H1 (cell line): ENCODE results near the gene NR4A3. TPM values are rescaled to one million over a fixed set of nuclear protein-coding genes. Genes with fewer than 3 reads are reported as not detected.

Source experiments
- CTCF ChIA-PET: fragments of 300-600 bp; sonication (Branson Sonifier 250); formaldehyde crosslinking; loops from one replicate; lab custom pipeline; 2021; ENCODE audit not compliant: partially characterized antibody; lab: Charles Lee
- POLR2A ChIA-PET: fragments of 300-600 bp; sonication (Branson Sonifier 250); formaldehyde crosslinking; loops from one replicate; lab custom pipeline; 2021; ENCODE audit warnings: inconsistent platforms; ENCODE audit not compliant: partially characterized antibody; lab: Charles Lee
- DNase-seq, 2 experiments: peaks; one replicate each; pipeline versions ENCODE4 v3.0.0 to v3.0.0-alpha.2; 2010 to 2022; ENCODE audit warnings: low spot score in 2 of 2, low read depth in 1 of 2, mixed read lengths in 1 of 2
- FAIRE-seq: peaks from 2 replicates; lab custom pipeline; 2011; peaks lifted over from hg19 to GRCh38; lab: Jason Lieb, UNC
- H2AFZ ChIP-seq: 2 replicates; pipeline ENCODE4 v1.8.1; 2012; ENCODE audit warnings: low read length, inconsistent platforms
- H2AK5ac ChIP-seq: 2 replicates; pipeline ENCODE4 v1.6.1; 2013; ENCODE audit warnings: low read depth, low read length
- H2BK120ac ChIP-seq: replicated peaks from 2 replicates; pipeline ENCODE3; 2013; ENCODE audit warnings: low read depth, low read length, inconsistent platforms
- H2BK12ac ChIP-seq: 2 replicates; pipeline ENCODE4 v1.6.1; 2013; ENCODE audit warnings: low read depth, low read length
- H2BK15ac ChIP-seq: 2 replicates; pipeline ENCODE4 v1.6.1; 2013; ENCODE audit warnings: low read length
- H2BK20ac ChIP-seq: 2 replicates; pipeline ENCODE4 v1.6.1; 2013; ENCODE audit warnings: low read length
- H2BK5ac ChIP-seq: 2 replicates; pipeline ENCODE4 v1.6.1; 2013; ENCODE audit warnings: low read depth, low read length
- H3K14ac ChIP-seq: 2 replicates; pipeline ENCODE4 v1.6.1; 2013; ENCODE audit warnings: inconsistent platforms; ENCODE audit not compliant: insufficient read length
- H3K18ac ChIP-seq: 2 replicates; pipeline ENCODE4 v1.6.1; 2013; ENCODE audit warnings: low read length; ENCODE audit errors: extremely low read depth
- H3K23ac ChIP-seq: 2 replicates; pipeline ENCODE4 v1.6.1; 2013; ENCODE audit warnings: inconsistent platforms; ENCODE audit not compliant: insufficient read length
- H3K23me2 ChIP-seq: 2 replicates; pipeline ENCODE4 v1.6.1; 2013; ENCODE audit warnings: low read depth, low read length
- H3K27ac ChIP-seq: 2 replicates; pipeline ENCODE4 v1.6.1; 2011; ENCODE audit warnings: low read depth, low read length, inconsistent platforms
- H3K27me3 ChIP-seq, 4 experiments: replicated peaks in 1 of 4; 1 replicate in 1 of 4; 2 replicates in 3 of 4; pipeline versions ENCODE4 v1.6.1 to v1.8.1; 2011 to 2013; ENCODE audit warnings: low read length in 3 of 4, mild to moderate bottlenecking in 3 of 4, inconsistent platforms in 2 of 4, mixed read lengths in 2 of 4, moderate library complexity in 1 of 4; ENCODE audit not compliant: control insufficient read depth in 3 of 4, insufficient read depth in 3 of 4; ENCODE audit errors: extremely low read depth in 1 of 4
- H3K36me3 ChIP-seq, 4 experiments: 2 replicates each; pipeline versions ENCODE4 v1.6.1 to v1.8.1; 2011 to 2013; ENCODE audit warnings: mild to moderate bottlenecking in 4 of 4, low read length in 3 of 4, moderate library complexity in 2 of 4, control low read depth in 1 of 4, inconsistent platforms in 1 of 4; ENCODE audit not compliant: insufficient read depth in 4 of 4, control insufficient read depth in 2 of 4
- H3K4ac ChIP-seq: replicated peaks from 2 replicates; pipeline ENCODE3; 2013; ENCODE audit warnings: low read length, low read depth, mixed read lengths, inconsistent platforms; ENCODE audit not compliant: insufficient read length
- H3K4me1 ChIP-seq, 4 experiments: replicated peaks in 1 of 4; 1 replicate in 1 of 4; 2 replicates in 3 of 4; pipeline versions ENCODE4 v1.6.1 to v1.8.1; 2011 to 2013; ENCODE audit warnings: low read length in 3 of 4, inconsistent platforms in 2 of 4, mixed read lengths in 1 of 4; ENCODE audit not compliant: insufficient read depth in 4 of 4, control insufficient read depth in 3 of 4
- H3K4me2 ChIP-seq, 2 experiments: 2 replicates each; pipeline versions ENCODE4 v1.6.1 to v1.8.1; 2011 to 2013; ENCODE audit warnings: low read depth in 2 of 2, low read length in 2 of 2, control low read depth in 1 of 2, inconsistent platforms in 1 of 2, mild to moderate bottlenecking in 1 of 2; ENCODE audit not compliant: insufficient read depth in 1 of 2
- H3K4me3 ChIP-seq, 4 experiments: fragments of 200-600, 300-600 bp in 1 of 4; sonication (generic), shearing (Covaris generic), sonication (Bioruptor Twin) in 1 of 4; 2 replicates each; pipeline versions ENCODE4 v1.5.1 to v1.8.1; 2011 to 2016; ENCODE audit warnings: low read length in 4 of 4, low read depth in 3 of 4, control low read depth in 2 of 4, inconsistent platforms in 2 of 4, mild to moderate bottlenecking in 2 of 4, mixed read lengths in 1 of 4, moderate library complexity in 1 of 4; ENCODE audit not compliant: insufficient read depth in 2 of 4; ENCODE audit errors: extremely low read depth in 1 of 4
- H3K56ac ChIP-seq: replicated peaks from 2 replicates; pipeline ENCODE3; 2013; ENCODE audit warnings: low read depth, mild to moderate bottlenecking, mixed read lengths, low read length, inconsistent platforms; ENCODE audit not compliant: insufficient read length
- H3K79me1 ChIP-seq: 2 replicates; pipeline ENCODE4 v1.6.1; 2013; ENCODE audit warnings: low read depth, low read length, control low read depth
- H3K79me2 ChIP-seq, 2 experiments: 2 replicates each; pipeline versions ENCODE4 v1.6.1 to v1.8.1; 2012 to 2013; ENCODE audit warnings: low read length in 2 of 2, mild to moderate bottlenecking in 2 of 2, inconsistent platforms in 1 of 2; ENCODE audit not compliant: insufficient read depth in 2 of 2, control insufficient read depth in 1 of 2
- H3K9ac ChIP-seq, 4 experiments: replicated peaks in 1 of 4; 1 replicate in 1 of 4; 2 replicates in 3 of 4; pipeline versions ENCODE4 v1.6.1 to v1.8.1; 2011 to 2013; ENCODE audit warnings: low read depth in 3 of 4, low read length in 3 of 4, control low read depth in 2 of 4, mild to moderate bottlenecking in 2 of 4, moderate library complexity in 2 of 4, inconsistent platforms in 1 of 4; ENCODE audit errors: extremely low read depth in 1 of 4
- H3K9me3 ChIP-seq, 2 experiments: 2 replicates each; pipeline versions ENCODE4 v1.6.1 to v1.8.1; 2012 to 2013; ENCODE audit warnings: mild to moderate bottlenecking in 2 of 2, moderate library complexity in 2 of 2, control low read depth in 1 of 2, inconsistent platforms in 1 of 2, low read depth in 1 of 2, low read length in 1 of 2, mixed read lengths in 1 of 2; ENCODE audit not compliant: insufficient read depth in 2 of 2
- H4K20me1 ChIP-seq, 2 experiments: replicated peaks in 1 of 2; 2 replicates each; pipeline versions ENCODE3 to v1.8.1; 2011 to 2013; ENCODE audit warnings: inconsistent platforms in 2 of 2, low read length in 2 of 2, mild to moderate bottlenecking in 1 of 2; ENCODE audit not compliant: insufficient read depth in 2 of 2, control insufficient read depth in 1 of 2
- H4K5ac ChIP-seq: 2 replicates; pipeline ENCODE4 v1.6.1; 2013; ENCODE audit warnings: low read length, low read depth, mixed read lengths, inconsistent platforms; ENCODE audit not compliant: insufficient read length
- H4K8ac ChIP-seq: 2 replicates; pipeline ENCODE4 v1.8.0; 2013; ENCODE audit warnings: mild to moderate bottlenecking, moderate library complexity, low read length, inconsistent platforms; ENCODE audit not compliant: insufficient read depth; ENCODE audit errors: extremely low read depth
- H4K91ac ChIP-seq: replicated peaks from 2 replicates; pipeline ENCODE3; 2013; ENCODE audit warnings: low read length, mixed read lengths, inconsistent platforms; ENCODE audit not compliant: insufficient read length
- BCL11A ChIP-seq, 2 experiments: IDR thresholded peaks; one replicate each; pipeline ENCODE4 v1.6.1; 2011; ENCODE audit warnings: low read depth in 2 of 2, low read length in 2 of 2, mild to moderate bottlenecking in 2 of 2
- EGR1 ChIP-seq: IDR thresholded peaks from 2 replicates; pipeline ENCODE4 v1.6.1; 2011; ENCODE audit warnings: low read depth, low read length, borderline replicate concordance
- GABPA ChIP-seq: IDR thresholded peaks from 2 replicates; pipeline ENCODE4 v1.6.1; 2011; ENCODE audit warnings: mild to moderate bottlenecking, low read length, moderate library complexity, borderline replicate concordance; ENCODE audit not compliant: insufficient read depth
- SIRT6 ChIP-seq: IDR thresholded peaks from one replicate; pipeline ENCODE4 v1.7.1; 2012; ENCODE audit warnings: low read length, inconsistent platforms
- TBP ChIP-seq: IDR thresholded peaks from 2 replicates; pipeline ENCODE4 v1.6.1; 2011; ENCODE audit warnings: low read depth, low read length, improper control_type of control experiment
- WGBS, 2 experiments: shearing (Covaris generic) in 1 of 2; methylation state at CpG; one replicate each; pipeline versions ENCODE4 v1.1.6 to v1.1.7; 2013 to 2015; ENCODE audit warnings: low lambda C conversion rate in 2 of 2, mixed read lengths in 2 of 2, inconsistent platforms in 1 of 2, low coverage in 1 of 2, missing lambda C conversion rate in 1 of 2; ENCODE audit not compliant: insufficient replicate concordance in 2 of 2, insufficient coverage in 1 of 2, insufficient read length in 1 of 2; ENCODE audit errors: extremely low coverage in 1 of 2, missing lambda C conversion rate in 1 of 2; 5-methylcytosine and 5-hydroxymethylcytosine counted together
- polyA plus RNA-seq, 7 experiments: library from polyadenylated mRNA; depleted of rRNA in 3 of 7; stranded (reverse) in 5 of 7; unstranded in 2 of 7; fragments of >200 nt in 5 of 7; fragments of 200-250 nt in 2 of 7; gene quantifications; 1 replicate in 5 of 7; 2 replicates in 1 of 7; 4 replicates in 1 of 7; pipeline versions ENCODE4 v1.2.1 to v1.2.3, GENCODE V29; 2011 to 2013; ENCODE audit warnings: missing spikeins in 2 of 7, mixed read lengths in 2 of 7
- total RNA-seq: library from RNA; stranded (reverse); fragmentation: NEBNext Ultra II Directional; extraction: Animal tissue kit (Norgen Biotek cat#: 25700); gene quantifications from 2 replicates; pipeline ENCODE4 v1.2.1, GENCODE V29; 2021

NR4A3 gene
- total and polyA plus RNA-seq, 2 of the 8 experiments (the other 6 are each of a cell fraction or from before 2014, with no cell fraction given): 0.05 to 0.30 TPM

DNA sequence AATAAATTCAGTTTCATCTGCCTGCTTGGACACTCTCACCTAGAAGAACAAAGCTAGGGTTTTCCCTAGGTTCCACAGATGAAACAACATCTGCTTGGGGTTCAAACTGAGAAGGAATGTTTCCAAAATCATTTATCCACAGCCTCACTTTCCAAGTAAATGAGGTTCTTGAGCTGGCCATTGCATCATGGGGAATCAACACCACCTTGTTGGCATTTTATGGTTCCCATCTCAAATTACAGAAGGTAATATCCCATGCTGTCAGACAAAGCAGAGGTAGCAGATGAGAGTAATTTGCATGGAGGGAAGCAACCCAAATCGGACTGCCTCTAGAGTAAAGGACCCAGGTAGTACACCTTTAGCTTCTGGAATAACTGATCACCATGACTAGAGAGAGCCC is 10.5 kb upstream of the NR4A3 start:
- no peaks in the 10 kb centered on the region for H3K27me3 ChIP-seq
- H3K23ac ChIP-seq: no peak overlapping the region
- no peak overlapping the region; a peak in 1 of 4 replicates for H3K4me2 ChIP-seq
- H4K91ac ChIP-seq: no peak overlapping the region
- H3K9ac ChIP-seq: no peak overlapping the region
- no peak overlapping the region for H2BK20ac ChIP-seq
- H2AK5ac ChIP-seq: no peak overlapping the region
- H3K4me3 ChIP-seq: no peak overlapping the region
- H3K14ac ChIP-seq: no peak overlapping the region
- no peak overlapping the region for H3K27ac ChIP-seq
- no peak overlapping the region for H2BK5ac ChIP-seq
- peaks cover 0 to 15% of the 10 kb centered on the region in 2 experiments; a peak in 1 of 4 replicates for H3K79me2 ChIP-seq
- no peaks in the 10 kb centered on the region for H3K9me3 ChIP-seq
- CTCF ChIA-PET: interaction anchor here (1.1 to 1.6 kb wide), 5 partner anchors 13 to 626 kb away, joined by 3 to 5 read pairs (median 4); no protein-coding TSS in a partner anchor
- no peak overlapping the region for H3K56ac ChIP-seq
- no peak overlapping the region for H4K5ac ChIP-seq
- H3K23me2 ChIP-seq: no peaks in the 10 kb centered on the region
- H2BK120ac ChIP-seq: no peak overlapping the region
- no peak overlapping the region for H2BK15ac ChIP-seq
- no peak for DNase-seq
- POLR2A ChIA-PET: interaction anchor here (2.1 kb wide), 1 partner anchor 9 kb away, joined by 9 read pairs; no protein-coding TSS in a partner anchor
- H2BK12ac ChIP-seq: no peak overlapping the region
- WGBS, 2 experiments: 25% methylated on average over 1 of the region's 1 CpG; no CpG with 5 or more reads in 1 of the 2 experiments
- FAIRE-seq: no peak
- peaks cover 0 to 11% (median 7%) of the 10 kb centered on the region in 4 experiments; a peak in 4 of 7 replicates for H3K4me1 ChIP-seq
- no peaks in the 10 kb centered on the region for H4K20me1 ChIP-seq
- no peak overlapping the region for H3K4ac ChIP-seq
- H3K18ac ChIP-seq: no peak overlapping the region
- no peak overlapping the region for H2AFZ ChIP-seq
- no peaks in the 10 kb centered on the region; a peak in 1 of 8 replicates for H3K36me3 ChIP-seq
- H3K79me1 ChIP-seq: no peaks in the 10 kb centered on the region
- no peak overlapping the region for H4K8ac ChIP-seq
- TF ChIP-seq SIRT6: no peak
- no peak for TF ChIP-seq TBP
- no peak for TF ChIP-seq EGR1
- TF ChIP-seq GABPA: no peak
- no peak for TF ChIP-seq BCL11A (IDR thresholded peaks at IDR 0.05; ENCODE audit: low read depth in 2 of 2, low read length in 2 of 2)
